ENCODE measurements around the gene HAND2.
A peak's percentile ranks its signal among the peaks of the same experiment; 100 is the strongest.

The HAND2 gene

GRCh38 chr4:173521467-173522159, 8.4 kb downstream of the HAND2 start:
- no peak for DNase-seq (ENCODE audit: low read depth in 2 of 3, low spot score in 1 of 3)

- no peak for DNase-seq (ENCODE audit: low read depth in 2 of 3, low spot score in 1 of 3)
These were observed 9.0 kb downstream of the HAND2 start for GRCh38 chr4:173520921-173521466.

- no peak for DNase-seq (ENCODE audit: low read depth in 2 of 3, low spot score in 1 of 3)
These were observed 10.6 kb downstream of the HAND2 start for GRCh38 chr4:173519111-173520101.

GRCh38 chr4:173518425-173519102, 11.5 kb downstream of the HAND2 start:
- no peak for DNase-seq (ENCODE audit: low read depth in 2 of 3, low spot score in 1 of 3)

GRCh38 chr4:173517781-173518424, 12.1 kb downstream of the HAND2 start:
- no peak for DNase-seq (ENCODE audit: low read depth in 2 of 3, low spot score in 1 of 3)

- no peak for DNase-seq (ENCODE audit: low read depth in 2 of 3, low spot score in 1 of 3)
These were observed 13.2 kb downstream of the HAND2 start for GRCh38 chr4:173516621-173517524.

- no peak for DNase-seq (ENCODE audit: low read depth in 2 of 3, low spot score in 1 of 3)
These were observed 14.6 kb downstream of the HAND2 start for GRCh38 chr4:173515458-173515857.

- no peak for DNase-seq (ENCODE audit: low read depth in 2 of 3, low spot score in 1 of 3)
These were observed 15.3 kb downstream of the HAND2 start for GRCh38 chr4:173514641-173515217.

- DNase-seq (ENCODE audit: low read depth in 2 of 3, low spot score in 1 of 3): no peak
These were observed 16.4 kb downstream of the HAND2 start for GRCh38 chr4:173513651-173514050.

- DNase-seq (ENCODE audit: low read depth in 2 of 3, low spot score in 1 of 3): no peak
These were observed 18.2 kb downstream of the HAND2 start for GRCh38 chr4:173511787-173512361.

GRCh38 chr4:173509036-173510001, 20.7 kb downstream of the HAND2 start:
- DNase-seq (ENCODE audit: low read depth in 2 of 3, low spot score in 1 of 3): no peak

- DNase-seq (ENCODE audit: low read depth in 2 of 3, low spot score in 1 of 3): no peak
These were observed 21.5 kb downstream of the HAND2 start for GRCh38 chr4:173508386-173509035.

GRCh38 chr4:173507471-173508385, 22.3 kb downstream of the HAND2 start:
- no peak for DNase-seq (ENCODE audit: low read depth in 2 of 3, low spot score in 1 of 3)

GRCh38 chr4:173506597-173507211, 23.3 kb downstream of the HAND2 start:
- DNase-seq (ENCODE audit: low read depth in 2 of 3, low spot score in 1 of 3): no peak

- peak in 2 of 3 donors; percentile 35 to 48 for DNase-seq (ENCODE audit: low read depth in 2 of 3, low spot score in 1 of 3)
These were observed 24.0 kb downstream of the HAND2 start for GRCh38 chr4:173505924-173506518.

GRCh38 chr4:173504181-173504503, 25.9 kb downstream of the HAND2 start:
- no peak for DNase-seq (ENCODE audit: low read depth in 2 of 3, low spot score in 1 of 3)
